ENCODE data around the gene TENM3. TPM values are rescaled to one million over a fixed set of nuclear protein-coding genes. Genes with fewer than 3 reads are reported as not detected.

Gene TENM3
- total and polyA plus RNA-seq, 10 of the 15 experiments (the other 5 are each of a cell fraction or from before 2014, with no cell fraction given): 0.01 to 1.7 (median 0.08) TPM; not detected in 2

- ChIA-PET POLR2A (no interaction called here), SMC1A (ENCODE audit: uncharacterized antibody, unreplicated experiment) (interaction anchor here (0.9 kb wide), 1 partner anchor 21 kb away, joined by 3 read pairs; no protein-coding TSS in a partner anchor), RAD21 (ENCODE audit: unreplicated experiment) (no interaction called here), CTCF (no interaction called here)
- Histone ChIP-seq H3K4me3 (no peak overlapping the region), H4K20me1 (ENCODE audit: control insufficient read depth, insufficient read depth) (no peaks in the 10 kb centered on the region), H3K79me2 (ENCODE audit: control insufficient read depth, insufficient read depth, low read length) (no peaks in the 10 kb centered on the region), H3K27me3 (replicated peaks in 1 of 2; ENCODE audit: control insufficient read depth in 2 of 2, insufficient read depth in 2 of 2, low read length in 1 of 2) (no peaks in the 10 kb centered on the region), H3K4me1 (ENCODE audit: control insufficient read depth, insufficient read depth, low read length) (no peaks in the 10 kb centered on the region), H3K9me3 (replicated peaks; ENCODE audit: control insufficient read depth, insufficient read depth, low read length) (no peaks in the 10 kb centered on the region; the same call in 2 of the 3 replicates), H2AFZ (ENCODE audit: control insufficient read depth, low read depth, low read length) (no peak overlapping the region), H3K9ac (ENCODE audit: control insufficient read depth, insufficient read depth, low read length) (no peak overlapping the region), H3K36me3 (ENCODE audit: control insufficient read depth in 2 of 2, insufficient read depth in 2 of 2, low read length in 1 of 2) (no peaks in the 10 kb centered on the region), H3K4me2 (ENCODE audit: control insufficient read depth, insufficient read depth) (no peak overlapping the region), H3K27ac (ENCODE audit: control insufficient read depth, insufficient read depth) (no peak overlapping the region)
- no TSS peak for BruUV-seq (replicated peaks)
- no peak for DNase-seq (ENCODE audit: low read depth, low spot score)
- WGBS (ENCODE audit: insufficient coverage, insufficient replicate concordance, low lambda C conversion rate, missing lambda C conversion rate): 2% methylated on average over 2 of the region's 2 CpGs
- TF ChIP-seq USF2 (IDR thresholded peaks at IDR 0.05; ENCODE audit: borderline replicate concordance, low read depth, low read length) (no peak), RBBP5 (conservative IDR thresholded peaks at IDR 0.05) (no peak), ASH2L (IDR thresholded peaks at IDR 0.05; ENCODE audit: borderline replicate concordance, low read depth) (no peak), ZBTB4 (CRISPR knock-in tag; IDR thresholded peaks at IDR 0.05) (no peak), BCLAF1 (IDR thresholded peaks at IDR 0.05) (no peak), ZSCAN29 (IDR thresholded peaks at IDR 0.05) (no peak), CREB1 (IDR thresholded peaks at IDR 0.05; ENCODE audit: low read depth) (no peak), SMARCA5 (IDR thresholded peaks at IDR 0.05) (no peak)
- no peak for ATAC-seq
- intact Hi-C loops (cut with micrococcal nuclease; ENCODE audit: unreplicated experiment) (no loop called here), in situ Hi-C loops (cut with MboI) (no loop called here)
- FAIRE-seq: no peak
Observed at GRCh38 chr4:182207830-182208396, 35.3 kb upstream of the TENM3 start.

Data from GM12878 (cell line).